ENCODE results near the gene HRK. TPM values are rescaled to one million over a fixed set of nuclear protein-coding genes. Genes with fewer than 3 reads are reported as not detected.

The HRK gene
- total RNA-seq, 1 experiment from 2014 or later, result 0.44 TPM

DNA sequence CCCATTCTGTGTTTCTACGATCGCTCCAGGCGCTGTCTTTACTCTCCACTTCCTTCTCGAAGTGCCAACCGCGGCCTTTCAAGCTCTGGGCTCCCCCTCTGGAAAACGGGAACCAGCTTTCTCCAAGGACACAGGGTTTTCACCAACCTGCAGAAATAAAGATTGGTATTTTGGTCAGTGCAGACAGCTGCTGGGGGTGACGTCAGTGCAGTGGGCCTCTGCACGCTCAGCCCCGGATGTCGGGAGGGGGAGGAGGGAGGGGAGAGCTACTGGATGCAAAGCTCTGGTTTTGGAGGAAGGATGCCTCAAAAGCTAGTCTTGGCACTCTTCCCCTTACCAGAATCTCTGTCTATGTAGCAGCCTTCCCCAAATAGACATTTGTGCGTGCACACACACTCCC lies 19.9 kb downstream of the HRK start:
- intact Hi-C loops (cut with micrococcal nuclease; ENCODE audit: unreplicated experiment), result no loop called here
- POLR2A ChIA-PET, result no interaction called here
- H3K36me3 ChIP-seq (ENCODE audit: control insufficient read depth, insufficient read depth, low read length), result no peaks in the 10 kb centered on the region
- no peak overlapping the region for H3K27ac ChIP-seq (ENCODE audit: low read length)
- no TSS peak for BruUV-seq (replicated peaks)
- CTCF ChIA-PET, result interaction anchor here (0.6 kb wide), 1 partner anchor 21 kb away, joined by 3 read pairs; no protein-coding TSS in a partner anchor
- no peaks in the 10 kb centered on the region for H3K9me3 ChIP-seq (ENCODE audit: control insufficient read depth, insufficient read depth, low read depth, low read length)
- H3K27me3 ChIP-seq (ENCODE audit: control insufficient read depth, insufficient read depth, low read length), result peaks cover 2% of the 10 kb centered on the region; the same call in 1 of the 2 replicates
- TF ChIP-seq, protein P1, sequence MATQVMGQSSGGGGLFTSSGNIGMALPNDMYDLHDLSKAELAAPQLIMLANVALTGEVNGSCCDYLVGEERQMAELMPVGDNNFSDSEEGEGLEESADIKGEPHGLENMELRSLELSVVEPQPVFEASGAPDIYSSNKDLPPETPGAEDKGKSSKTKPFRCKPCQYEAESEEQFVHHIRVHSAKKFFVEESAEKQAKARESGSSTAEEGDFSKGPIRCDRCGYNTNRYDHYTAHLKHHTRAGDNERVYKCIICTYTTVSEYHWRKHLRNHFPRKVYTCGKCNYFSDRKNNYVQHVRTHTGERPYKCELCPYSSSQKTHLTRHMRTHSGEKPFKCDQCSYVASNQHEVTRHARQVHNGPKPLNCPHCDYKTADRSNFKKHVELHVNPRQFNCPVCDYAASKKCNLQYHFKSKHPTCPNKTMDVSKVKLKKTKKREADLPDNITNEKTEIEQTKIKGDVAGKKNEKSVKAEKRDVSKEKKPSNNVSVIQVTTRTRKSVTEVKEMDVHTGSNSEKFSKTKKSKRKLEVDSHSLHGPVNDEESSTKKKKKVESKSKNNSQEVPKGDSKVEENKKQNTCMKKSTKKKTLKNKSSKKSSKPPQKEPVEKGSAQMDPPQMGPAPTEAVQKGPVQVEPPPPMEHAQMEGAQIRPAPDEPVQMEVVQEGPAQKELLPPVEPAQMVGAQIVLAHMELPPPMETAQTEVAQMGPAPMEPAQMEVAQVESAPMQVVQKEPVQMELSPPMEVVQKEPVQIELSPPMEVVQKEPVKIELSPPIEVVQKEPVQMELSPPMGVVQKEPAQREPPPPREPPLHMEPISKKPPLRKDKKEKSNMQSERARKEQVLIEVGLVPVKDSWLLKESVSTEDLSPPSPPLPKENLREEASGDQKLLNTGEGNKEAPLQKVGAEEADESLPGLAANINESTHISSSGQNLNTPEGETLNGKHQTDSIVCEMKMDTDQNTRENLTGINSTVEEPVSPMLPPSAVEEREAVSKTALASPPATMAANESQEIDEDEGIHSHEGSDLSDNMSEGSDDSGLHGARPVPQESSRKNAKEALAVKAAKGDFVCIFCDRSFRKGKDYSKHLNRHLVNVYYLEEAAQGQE (IDR thresholded peaks at IDR 0.05; ENCODE audit: insufficient read depth in 1 of 2, low read depth in 2 of 2, low read length in 1 of 2), result no peak
- TF ChIP-seq, protein P2, sequence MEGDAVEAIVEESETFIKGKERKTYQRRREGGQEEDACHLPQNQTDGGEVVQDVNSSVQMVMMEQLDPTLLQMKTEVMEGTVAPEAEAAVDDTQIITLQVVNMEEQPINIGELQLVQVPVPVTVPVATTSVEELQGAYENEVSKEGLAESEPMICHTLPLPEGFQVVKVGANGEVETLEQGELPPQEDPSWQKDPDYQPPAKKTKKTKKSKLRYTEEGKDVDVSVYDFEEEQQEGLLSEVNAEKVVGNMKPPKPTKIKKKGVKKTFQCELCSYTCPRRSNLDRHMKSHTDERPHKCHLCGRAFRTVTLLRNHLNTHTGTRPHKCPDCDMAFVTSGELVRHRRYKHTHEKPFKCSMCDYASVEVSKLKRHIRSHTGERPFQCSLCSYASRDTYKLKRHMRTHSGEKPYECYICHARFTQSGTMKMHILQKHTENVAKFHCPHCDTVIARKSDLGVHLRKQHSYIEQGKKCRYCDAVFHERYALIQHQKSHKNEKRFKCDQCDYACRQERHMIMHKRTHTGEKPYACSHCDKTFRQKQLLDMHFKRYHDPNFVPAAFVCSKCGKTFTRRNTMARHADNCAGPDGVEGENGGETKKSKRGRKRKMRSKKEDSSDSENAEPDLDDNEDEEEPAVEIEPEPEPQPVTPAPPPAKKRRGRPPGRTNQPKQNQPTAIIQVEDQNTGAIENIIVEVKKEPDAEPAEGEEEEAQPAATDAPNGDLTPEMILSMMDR (IDR thresholded peaks at IDR 0.05), result no peak
- H3K4me3 ChIP-seq (ENCODE audit: low read depth in 2 of 2, low read length in 2 of 2), result 0 out of 4 replicates have a peak overlapping the region, but pooled peaks of 1 of the 2 experiments have one; percentile 7
- ATAC-seq (peak; percentile 40; the same call in 1 of the 2 replicates), DNase-seq (ENCODE audit: low read depth, low spot score) (no peak)
- peaks cover 18% of the 10 kb centered on the region for H3K4me1 ChIP-seq (ENCODE audit: control insufficient read depth, insufficient read depth, low read length)
- in situ Hi-C loops (cut with HindIII; ENCODE audit: low pct_unique_long_range_greater_than_20kb, low sequenced_read_pairs), result no loop called here

DNA sequence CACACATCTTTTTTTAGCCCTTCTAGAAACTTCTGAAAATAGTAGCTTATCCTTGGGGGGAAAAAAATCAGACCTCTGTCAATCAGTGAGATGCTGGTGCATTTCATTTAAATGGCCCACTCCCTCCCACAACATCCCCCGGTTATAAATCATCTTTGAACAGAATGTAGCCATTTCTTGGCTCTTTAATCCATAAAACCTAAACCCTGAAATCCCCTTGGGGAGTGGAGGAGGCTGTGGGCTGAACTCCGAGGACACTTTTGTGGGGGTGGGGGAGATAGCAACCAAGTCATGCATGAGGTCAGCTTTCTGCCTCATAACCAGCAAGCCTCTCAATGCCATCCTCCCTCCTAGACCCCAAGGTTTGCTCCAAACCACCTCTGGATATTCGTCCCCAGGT lies 21.0 kb downstream of the HRK start:
- TF ChIP-seq TCF7L2 (IDR thresholded peaks at IDR 0.05; ENCODE audit: low read depth, low read length), result no peak
- TF ChIP-seq, protein P2 (IDR thresholded peaks at IDR 0.05), result no peak
- TF ChIP-seq SIN3A (IDR thresholded peaks at IDR 0.05; ENCODE audit: borderline replicate concordance, insufficient read depth, low read depth, low read length), result no peak
- TF ChIP-seq, protein P1 (IDR thresholded peaks at IDR 0.05; ENCODE audit: insufficient read depth in 1 of 2, low read depth in 2 of 2, low read length in 1 of 2), result no peak
- TF ChIP-seq POLR2AphosphoS5 (IDR thresholded peaks at IDR 0.05; ENCODE audit: low read depth, low read length), result no peak
- Histone ChIP-seq H3K27ac (ENCODE audit: low read length) (no peak overlapping the region), H3K27me3 (ENCODE audit: control insufficient read depth, insufficient read depth, low read length) (peaks cover 2% of the 10 kb centered on the region; the same call in 1 of the 2 replicates), H3K4me3 (ENCODE audit: low read depth in 2 of 2, low read length in 2 of 2) (peak overlapping the region in 1 of 2 experiments; percentile 28; a peak in 2 of 4 replicates), H3K9me3 (ENCODE audit: control insufficient read depth, insufficient read depth, low read depth, low read length) (no peaks in the 10 kb centered on the region), H3K4me1 (ENCODE audit: control insufficient read depth, insufficient read depth, low read length) (peaks cover 18% of the 10 kb centered on the region), H3K36me3 (ENCODE audit: control insufficient read depth, insufficient read depth, low read length) (no peaks in the 10 kb centered on the region)
- intact Hi-C loops (cut with micrococcal nuclease; ENCODE audit: unreplicated experiment), result no loop called here
- DNase-seq (ENCODE audit: low read depth, low spot score) (no peak), ATAC-seq (no peak)
- POLR2A ChIA-PET, result no interaction called here
- CTCF ChIA-PET, result interaction anchor here (1.0 kb wide), 1 partner anchor 198 kb away, joined by 3 read pairs; no protein-coding TSS in a partner anchor
- no TSS peak for BruUV-seq (replicated peaks)
- in situ Hi-C loops (cut with HindIII; ENCODE audit: low pct_unique_long_range_greater_than_20kb, low sequenced_read_pairs), result no loop called here
